Uterus (tissue), 2 donors: Measurements from ENCODE around the gene SIAH2.

Source experiments
- CTCF ChIP-seq, 4 experiments: fragments of 200-600 bp in 2 of 4; fragments of 450-650 bp in 2 of 4; sonication (generic) in 2 of 4; IDR thresholded peaks; one replicate each; pipeline ENCODE4 v1.5.1; 2016 to 2019; ENCODE audit warnings: antibody characterized with exemption in 4 of 4, mild to moderate bottlenecking in 2 of 4, moderate library complexity in 1 of 4
- POLR2A ChIP-seq, 2 donors: fragments of 450-650 bp; IDR thresholded peaks; one replicate each; pipeline ENCODE4 v1.6.1; 2016; ENCODE audit warnings: antibody characterized with exemption in 2 of 2, mild to moderate bottlenecking in 1 of 2, moderate library complexity in 1 of 2

- no peak for TF ChIP-seq CTCF (IDR thresholded peaks at IDR 0.05)
- no peak for TF ChIP-seq POLR2A (IDR thresholded peaks at IDR 0.05)
Measured at GRCh38 chr3:150734795-150735119, 28.2 kb downstream of the SIAH2 start.
